B cell (primary cell): ENCODE results near the gene SZT2. TPM values are rescaled to one million over a fixed set of nuclear protein-coding genes. Genes with fewer than 3 reads are reported as not detected.
A peak's percentile ranks its signal among the peaks of the same experiment; 100 is the strongest.

Source experiments
- ATAC-seq: fragments of 200-7000 bp; cut with Tn5 transposase; one replicate; pipeline ENCODE4 v1.10.0; 2021; ENCODE audit warnings: low read depth, mild to moderate bottlenecking, moderate number of reproducible peaks, moderate library complexity
- CTCF ChIA-PET: fragments of 350-600 bp; sonication (Branson Sonifier 250); formaldehyde crosslinking; loops from one replicate; lab custom pipeline; 2021; ENCODE audit warnings: antibody characterized with exemption, inconsistent platforms; lab: Charles Lee
- POLR2A ChIA-PET: fragments of 350-600 bp; sonication (Branson Sonifier 250); formaldehyde crosslinking; loops from one replicate; lab custom pipeline; 2021; ENCODE audit warnings: antibody characterized with exemption; lab: Charles Lee
- DNase-seq: peaks from one replicate; pipeline ENCODE4 v3.0.0; 2013
- H2AFZ ChIP-seq: 2 replicates; pipeline ENCODE4 v1.6.1; 2012; ENCODE audit warnings: mild to moderate bottlenecking, low read depth, low read length; ENCODE audit not compliant: insufficient read depth, poor library complexity, severe bottlenecking
- H3K27ac ChIP-seq, 2 donors: 1 replicate in 1 of 2; 2 replicates in 1 of 2; pipeline ENCODE4 v1.5.1; 2012 to 2013; ENCODE audit warnings: low read length in 2 of 2, mild to moderate bottlenecking in 2 of 2, moderate library complexity in 1 of 2
- H3K27me3 ChIP-seq, 4 experiments: fragments of 200-600 bp in 1 of 4; sonication (generic) in 1 of 4; replicated peaks in 1 of 4; 1 replicate in 2 of 4; 2 replicates in 2 of 4; pipeline versions ENCODE4 v1.6.1 to v1.7.0; 2013 to 2016; ENCODE audit warnings: low read length in 3 of 4, mild to moderate bottlenecking in 2 of 4, mixed read lengths in 1 of 4, moderate library complexity in 1 of 4; ENCODE audit not compliant: insufficient read depth in 4 of 4, control insufficient read depth in 3 of 4; ENCODE audit errors: control extremely low read depth in 1 of 4
- H3K36me3 ChIP-seq, 2 experiments: replicated peaks in 1 of 2; 1 replicate in 1 of 2; 2 replicates in 1 of 2; pipeline versions ENCODE4 v1.6.1 to v1.7.1; 2013; ENCODE audit warnings: low read length in 1 of 2; ENCODE audit not compliant: insufficient read depth in 2 of 2, control insufficient read depth in 1 of 2; ENCODE audit errors: control extremely low read depth in 1 of 2, extremely low read depth in 1 of 2
- H3K4me1 ChIP-seq, 2 donors: fragments of 200-600 bp in 1 of 2; sonication (generic) in 1 of 2; 1 replicate in 1 of 2; 2 replicates in 1 of 2; pipeline versions ENCODE4 v1.5.1 to v1.6.1; 2013 to 2017; ENCODE audit warnings: low read length in 2 of 2; ENCODE audit not compliant: control insufficient read depth in 2 of 2, insufficient read depth in 2 of 2
- H3K4me2 ChIP-seq: replicated peaks from 2 replicates; pipeline ENCODE3; 2012; ENCODE audit warnings: mild to moderate bottlenecking, low read depth, low read length; ENCODE audit not compliant: poor library complexity, severe bottlenecking
- H3K4me3 ChIP-seq, 5 experiments: fragments of 200-600 bp in 1 of 5; sonication (generic) in 1 of 5; 1 replicate in 3 of 5; 2 replicates in 2 of 5; pipeline versions ENCODE4 v1.5.1 to v1.7.0; 2011 to 2016; ENCODE audit warnings: low read length in 4 of 5, mild to moderate bottlenecking in 4 of 5, low read depth in 2 of 5, control low read depth in 1 of 5, moderate library complexity in 1 of 5; ENCODE audit not compliant: insufficient read depth in 1 of 5; ENCODE audit errors: control extremely low read depth in 1 of 5, extremely low read depth in 1 of 5
- H3K79me2 ChIP-seq: fragments of 200-600 bp; sonication (generic); one replicate; pipeline ENCODE4 v1.6.0; 2016; ENCODE audit warnings: low read length; ENCODE audit not compliant: control insufficient read depth, insufficient read depth
- H3K9ac ChIP-seq: fragments of 200-600 bp; sonication (generic); 2 replicates; pipeline ENCODE4 v1.6.1; 2017; ENCODE audit warnings: mild to moderate bottlenecking, low read length, moderate library complexity
- H3K9me3 ChIP-seq, 3 donors: one replicate each; pipeline versions ENCODE4 v1.6.1 to v1.7.1; 2013; ENCODE audit warnings: low read length in 2 of 3; ENCODE audit not compliant: control insufficient read depth in 2 of 3, insufficient read depth in 1 of 3; ENCODE audit errors: control extremely low read depth in 1 of 3
- H4K20me1 ChIP-seq: 2 replicates; pipeline ENCODE4 v1.6.0; 2012; ENCODE audit warnings: mild to moderate bottlenecking, low read length; ENCODE audit not compliant: insufficient read depth, control insufficient read depth, poor library complexity, severe bottlenecking
- H3K27ac Mint-ChIP-seq: one replicate; pipeline ENCODE4 v1.8.0; 2021; ENCODE audit warnings: mixed read lengths
- H3K27me3 Mint-ChIP-seq: one replicate; pipeline ENCODE4 v1.8.0; 2021; ENCODE audit warnings: mixed read lengths
- H3K4me1 Mint-ChIP-seq: one replicate; pipeline ENCODE4 v1.8.0; 2021; ENCODE audit warnings: mixed read lengths
- H3K4me3 Mint-ChIP-seq: one replicate; pipeline ENCODE4 v1.8.0; 2021; ENCODE audit warnings: mixed read lengths
- H3K9me3 Mint-ChIP-seq: one replicate; pipeline ENCODE4 v1.8.0; 2022; ENCODE audit warnings: mixed read lengths; ENCODE audit not compliant: insufficient read depth
- EZH2 ChIP-seq: IDR thresholded peaks from 2 replicates; pipeline ENCODE4 v1.6.1; 2012; ENCODE audit warnings: borderline replicate concordance, low read depth, mild to moderate bottlenecking, moderate library complexity, low read length; ENCODE audit not compliant: insufficient read depth, poor library complexity, severe bottlenecking
- WGBS: methylation state at CpG from one replicate; pipeline ENCODE4 v1.1.5; 2013; ENCODE audit warnings: missing lambda C conversion rate; ENCODE audit not compliant: insufficient coverage; 5-methylcytosine and 5-hydroxymethylcytosine counted together
- intact Hi-C: fragments of 100-400 bp; cut with micrococcal nuclease; formaldehyde crosslinking; loops from one replicate; pipeline ENCODE4 v1.10.0; 2022
- polyA plus RNA-seq: library from polyadenylated mRNA; depleted of rRNA; stranded (reverse); fragments of >200 nt; gene quantifications from 2 replicates; pipeline ENCODE4 v1.2.3, GENCODE V29; 2012
- total RNA-seq, 2 donors: library from RNA; stranded (reverse); fragments of 120-200 nt in 1 of 2; gene quantifications; 1 replicate in 1 of 2; 2 replicates in 1 of 2; pipeline versions ENCODE4 v1.2.3 to v1.2.4, GENCODE V29; 2013 to 2022
- TF ChIP-seq, protein P1 (sequence below): fragments of 200-600 bp; IDR thresholded peaks from one replicate; pipeline ENCODE4 v1.8.0; 2022; ENCODE audit warnings: antibody characterized with exemption, mild to moderate bottlenecking

The SZT2 gene
- total and polyA plus RNA-seq, 2 donors (not counting 1 experiment from before 2014, with no cell fraction given) = 41.4 to 197 TPM

DNA sequence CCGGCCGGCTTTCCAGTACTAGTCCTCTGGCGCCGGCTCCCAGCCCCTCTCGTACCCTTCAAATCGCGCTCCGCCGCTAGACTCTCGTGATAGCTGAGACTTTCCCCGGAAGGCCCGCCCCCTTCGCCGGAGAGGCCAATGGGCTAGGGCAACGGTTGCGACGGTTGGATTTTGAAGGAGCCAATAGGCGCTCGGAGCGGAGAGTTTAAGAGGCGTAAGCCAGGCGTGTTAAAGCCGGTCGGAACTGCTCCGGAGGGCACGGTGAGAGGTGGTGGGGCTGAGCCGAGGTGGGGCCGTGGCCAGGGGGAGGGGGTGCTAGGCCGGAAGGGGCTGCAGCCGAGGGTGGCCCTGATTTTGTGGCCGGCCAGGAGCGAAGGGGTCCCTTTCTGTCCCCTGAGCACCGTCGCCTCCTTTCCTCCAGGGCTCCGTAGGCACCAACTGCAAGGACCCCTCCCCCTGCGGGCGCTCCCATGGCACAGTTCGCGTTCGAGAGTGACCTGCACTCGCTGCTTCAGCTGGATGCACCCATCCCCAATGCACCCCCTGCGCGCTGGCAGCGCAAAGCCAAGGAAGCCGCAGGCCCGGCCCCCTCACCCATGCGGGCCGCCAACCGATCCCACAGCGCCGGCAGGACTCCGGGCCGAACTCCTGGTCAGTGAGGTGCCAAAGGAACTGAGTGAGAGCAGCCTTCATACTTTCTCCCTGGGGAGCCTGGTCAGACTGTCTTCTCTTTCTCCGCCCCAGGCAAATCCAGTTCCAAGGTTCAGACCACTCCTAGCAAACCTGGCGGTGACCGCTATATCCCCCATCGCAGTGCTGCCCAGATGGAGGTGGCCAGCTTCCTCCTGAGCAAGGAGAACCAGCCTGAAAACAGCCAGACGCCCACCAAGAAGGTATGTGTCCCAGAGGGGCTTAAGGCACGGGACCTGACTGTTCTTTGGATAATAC, 30.7 kb upstream of the SZT2 start, which contains the start of gene CDC20:
Gene CDC20, plus strand, starts transcription at position 236 of the 948 bp plus-strand sequence. Its CDS starts 235 bp downstream, at position 471.
- peaks cover 18% of the 10 kb centered on the region for H3K4me1 Mint-ChIP-seq
- intact Hi-C loops = loop anchor here (1.0 to 5.0 kb wide), 7 partner anchors 9 to 702 kb away; partner anchors contain the start of genes ELOVL1, IPO13, MED8 and PPIH
- H3K79me2 ChIP-seq = peaks cover 5% of the 10 kb centered on the region

More for the DNA sequence above, 30.7 kb upstream of the SZT2 start, which contains the start of gene CDC20:
- Mint-ChIP-seq H3K27me3 (no peaks in the 10 kb centered on the region), H3K4me3 (peak within 1 kb of the TSS; percentile 89), H3K27ac (peak within 1 kb of the TSS; percentile 81), H3K9me3 (no peaks in the 10 kb centered on the region)
- peak within 1 kb of the TSS; percentile 76 for H3K9ac ChIP-seq
- TF ChIP-seq, protein P1, sequence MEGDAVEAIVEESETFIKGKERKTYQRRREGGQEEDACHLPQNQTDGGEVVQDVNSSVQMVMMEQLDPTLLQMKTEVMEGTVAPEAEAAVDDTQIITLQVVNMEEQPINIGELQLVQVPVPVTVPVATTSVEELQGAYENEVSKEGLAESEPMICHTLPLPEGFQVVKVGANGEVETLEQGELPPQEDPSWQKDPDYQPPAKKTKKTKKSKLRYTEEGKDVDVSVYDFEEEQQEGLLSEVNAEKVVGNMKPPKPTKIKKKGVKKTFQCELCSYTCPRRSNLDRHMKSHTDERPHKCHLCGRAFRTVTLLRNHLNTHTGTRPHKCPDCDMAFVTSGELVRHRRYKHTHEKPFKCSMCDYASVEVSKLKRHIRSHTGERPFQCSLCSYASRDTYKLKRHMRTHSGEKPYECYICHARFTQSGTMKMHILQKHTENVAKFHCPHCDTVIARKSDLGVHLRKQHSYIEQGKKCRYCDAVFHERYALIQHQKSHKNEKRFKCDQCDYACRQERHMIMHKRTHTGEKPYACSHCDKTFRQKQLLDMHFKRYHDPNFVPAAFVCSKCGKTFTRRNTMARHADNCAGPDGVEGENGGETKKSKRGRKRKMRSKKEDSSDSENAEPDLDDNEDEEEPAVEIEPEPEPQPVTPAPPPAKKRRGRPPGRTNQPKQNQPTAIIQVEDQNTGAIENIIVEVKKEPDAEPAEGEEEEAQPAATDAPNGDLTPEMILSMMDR = no peak
- no peak for TF ChIP-seq EZH2
- no peaks in the 10 kb centered on the region for H3K27me3 ChIP-seq
- 3% methylated on average over 55 of the region's 59 CpGs for WGBS
- peak within 1 kb of the TSS; percentile 69 to 81 (median 73) for H3K4me3 ChIP-seq
- DNase-seq = peak; percentile 95
- ChIA-PET POLR2A (interaction anchor here (0.6 to 3.5 kb wide), 7 partner anchors 9 to 187 kb away, joined by 3 to 34 read pairs (median 6); partner anchors contain the start of genes CFAP57, EBNA1BP2, ELOVL1 and MED8), CTCF (interaction anchor here (0.9 to 2.5 kb wide), 8 partner anchors 9 to 132 kb away, joined by 3 to 12 read pairs (median 4); no protein-coding TSS in a partner anchor)
- no peaks in the 10 kb centered on the region for H4K20me1 ChIP-seq
- H3K9me3 ChIP-seq = no peaks in the 10 kb centered on the region
- peak within 1 kb of the TSS; percentile 85 for H3K4me2 ChIP-seq
- peak within 1 kb of the TSS; percentile 48 to 79 for H3K27ac ChIP-seq
- H2AFZ ChIP-seq = peak within 1 kb of the TSS; percentile 94
- H3K4me1 ChIP-seq = peaks cover 9 to 15% of the 10 kb centered on the region in 2 donors
- peaks cover 0 to 20% of the 10 kb centered on the region in 2 experiments for H3K36me3 ChIP-seq
- ATAC-seq = peak; percentile 99
